ENCODE data around the gene LGALS1.

LGALS1 gene

GRCh38 chr22:37628830-37629229 lies 46.6 kb upstream of the LGALS1 start:
- no peak for TF ChIP-seq CTCF (IDR thresholded peaks at IDR 0.05; ENCODE audit: control insufficient read depth, extremely low read depth, insufficient read depth)
- H3K4me3 ChIP-seq (ENCODE audit: low read depth, low read length) = no peak overlapping the region
- DNase-seq (ENCODE audit: low read depth) = no peak

- DNase-seq (ENCODE audit: low read depth) = no peak
- no peak overlapping the region for H3K4me3 ChIP-seq (ENCODE audit: low read depth, low read length)
- TF ChIP-seq CTCF (IDR thresholded peaks at IDR 0.05; ENCODE audit: control insufficient read depth, extremely low read depth, insufficient read depth) = no peak
These were observed 45.5 kb upstream of the LGALS1 start for GRCh38 chr22:37629928-37630327.

GRCh38 chr22:37630839-37631435 lies 44.5 kb upstream of the LGALS1 start:
- no peak for DNase-seq (ENCODE audit: low read depth)
- no peak for TF ChIP-seq CTCF (IDR thresholded peaks at IDR 0.05; ENCODE audit: control insufficient read depth, extremely low read depth, insufficient read depth)
- no peak overlapping the region for H3K4me3 ChIP-seq (ENCODE audit: low read depth, low read length)

GRCh38 chr22:37631448-37632173 lies 43.8 kb upstream of the LGALS1 start:
- H3K4me3 ChIP-seq (ENCODE audit: low read depth, low read length) = no peak overlapping the region
- DNase-seq (ENCODE audit: low read depth) = no peak
- TF ChIP-seq CTCF (IDR thresholded peaks at IDR 0.05; ENCODE audit: control insufficient read depth, extremely low read depth, insufficient read depth) = no peak

- no peak for DNase-seq (ENCODE audit: low read depth)
- TF ChIP-seq CTCF (IDR thresholded peaks at IDR 0.05; ENCODE audit: control insufficient read depth, extremely low read depth, insufficient read depth) = no peak
- no peak overlapping the region for H3K4me3 ChIP-seq (ENCODE audit: low read depth, low read length)
These were observed 43.0 kb upstream of the LGALS1 start for GRCh38 chr22:37632174-37633088.

- no peak for TF ChIP-seq CTCF (IDR thresholded peaks at IDR 0.05; ENCODE audit: control insufficient read depth, extremely low read depth, insufficient read depth)
- DNase-seq (ENCODE audit: low read depth) = no peak
- H3K4me3 ChIP-seq (ENCODE audit: low read depth, low read length) = no peak overlapping the region
These were observed 42.3 kb upstream of the LGALS1 start for GRCh38 chr22:37633089-37633624.
